GM19467 (cell line): ENCODE measurements around the gene SLIT2.
A peak's percentile ranks its signal among the peaks of the same experiment; 100 is the strongest.

Source experiments
- ATAC-seq: cut with Tn5 transposase; IDR thresholded peaks from one replicate; pipeline ENCODE4 v1.9.1; 2021; ENCODE audit warnings: mild to moderate bottlenecking, moderate library complexity; ENCODE audit not compliant: unreplicated experiment

Gene SLIT2, protein sequence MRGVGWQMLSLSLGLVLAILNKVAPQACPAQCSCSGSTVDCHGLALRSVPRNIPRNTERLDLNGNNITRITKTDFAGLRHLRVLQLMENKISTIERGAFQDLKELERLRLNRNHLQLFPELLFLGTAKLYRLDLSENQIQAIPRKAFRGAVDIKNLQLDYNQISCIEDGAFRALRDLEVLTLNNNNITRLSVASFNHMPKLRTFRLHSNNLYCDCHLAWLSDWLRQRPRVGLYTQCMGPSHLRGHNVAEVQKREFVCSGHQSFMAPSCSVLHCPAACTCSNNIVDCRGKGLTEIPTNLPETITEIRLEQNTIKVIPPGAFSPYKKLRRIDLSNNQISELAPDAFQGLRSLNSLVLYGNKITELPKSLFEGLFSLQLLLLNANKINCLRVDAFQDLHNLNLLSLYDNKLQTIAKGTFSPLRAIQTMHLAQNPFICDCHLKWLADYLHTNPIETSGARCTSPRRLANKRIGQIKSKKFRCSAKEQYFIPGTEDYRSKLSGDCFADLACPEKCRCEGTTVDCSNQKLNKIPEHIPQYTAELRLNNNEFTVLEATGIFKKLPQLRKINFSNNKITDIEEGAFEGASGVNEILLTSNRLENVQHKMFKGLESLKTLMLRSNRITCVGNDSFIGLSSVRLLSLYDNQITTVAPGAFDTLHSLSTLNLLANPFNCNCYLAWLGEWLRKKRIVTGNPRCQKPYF (N-terminal part only)

DNA sequence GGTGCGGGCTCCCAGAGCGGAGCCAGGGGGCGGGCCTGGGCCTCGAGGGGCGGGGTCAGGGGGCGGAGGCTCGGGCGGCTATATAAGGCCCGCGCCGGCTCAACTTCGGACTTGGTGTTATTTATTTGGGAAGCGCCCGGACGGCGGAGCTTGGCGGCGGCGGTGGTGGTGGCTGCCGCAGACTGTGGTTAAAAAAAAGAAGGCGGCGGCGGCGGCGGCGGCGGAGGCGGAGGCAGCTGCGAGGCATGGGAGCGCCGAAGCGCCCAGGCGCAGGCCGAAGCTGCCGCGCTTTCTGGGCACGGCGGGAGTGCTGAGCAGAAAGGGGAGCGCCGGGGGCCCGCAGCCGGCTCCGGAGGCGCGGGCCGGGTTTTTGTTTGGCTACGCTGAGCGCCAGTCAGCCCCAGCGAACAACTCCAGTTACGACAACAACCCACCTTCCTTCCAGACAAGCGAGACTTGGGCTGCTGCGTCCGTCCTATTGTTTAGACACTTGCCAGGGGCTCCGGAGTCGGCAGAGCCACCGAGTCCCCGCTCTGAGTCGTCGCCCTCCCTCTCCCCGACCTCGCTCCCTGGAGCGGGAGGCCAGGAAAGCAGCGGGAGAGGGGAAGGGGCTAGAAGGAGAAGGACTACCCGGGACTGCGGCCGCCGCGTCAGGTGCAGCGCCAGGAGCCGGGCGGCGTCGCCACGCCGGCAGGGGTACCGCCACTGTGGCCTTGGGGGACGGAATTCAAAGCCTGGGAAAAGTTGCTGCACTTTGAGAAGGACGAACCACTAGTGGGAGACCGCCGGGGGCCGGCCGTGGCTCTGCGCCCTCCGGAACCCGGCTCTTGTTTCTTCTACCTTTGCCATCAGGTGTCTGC is at the start of gene SLIT2:
Gene SLIT2 (plus strand): TSS at position 110 of the 860 bp plus-strand sequence. CDS start 1,911 bp downstream, outside the sequence.
- peak; percentile 63 for ATAC-seq

DNA sequence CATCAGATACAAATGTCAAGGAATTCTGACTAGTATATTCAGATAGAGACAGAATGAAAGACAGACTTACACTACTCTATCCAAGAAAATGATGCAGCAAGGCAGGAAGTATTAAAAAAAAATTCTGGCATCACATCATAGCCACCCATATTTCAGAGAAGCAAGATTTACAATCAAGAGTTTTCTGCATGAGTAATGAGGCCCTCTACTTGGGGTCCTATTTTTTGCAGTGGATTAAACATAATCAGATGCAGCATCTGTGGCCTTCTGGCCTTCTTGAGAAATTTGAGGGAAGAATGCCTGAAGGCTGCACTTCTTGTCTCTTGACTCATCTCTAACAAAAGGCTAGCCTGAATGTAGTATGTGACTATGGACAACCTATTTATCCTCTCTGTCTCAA is 48.2 kb upstream of the SLIT2 start:
- ATAC-seq: no peak

DNA sequence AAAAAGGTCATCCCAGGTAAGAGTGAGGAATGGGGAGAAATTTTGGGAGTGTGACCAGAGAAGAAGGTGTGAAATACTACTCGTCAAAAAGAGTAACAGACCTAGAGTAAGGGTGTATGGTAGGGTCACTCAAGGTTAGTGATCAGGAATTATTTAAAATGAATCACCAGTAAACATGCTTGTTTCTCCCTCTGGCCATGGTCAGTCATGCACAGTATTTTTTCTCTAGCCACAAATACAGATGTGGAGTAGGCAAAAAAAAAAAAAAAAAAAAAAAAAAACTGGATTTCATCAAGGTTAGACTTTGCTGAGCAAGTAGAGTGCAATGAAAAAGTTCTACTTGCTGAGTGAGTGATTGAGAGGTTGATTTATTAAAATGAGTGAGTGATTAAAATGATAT is 34.2 kb upstream of the SLIT2 start:
- ATAC-seq: no peak

DNA sequence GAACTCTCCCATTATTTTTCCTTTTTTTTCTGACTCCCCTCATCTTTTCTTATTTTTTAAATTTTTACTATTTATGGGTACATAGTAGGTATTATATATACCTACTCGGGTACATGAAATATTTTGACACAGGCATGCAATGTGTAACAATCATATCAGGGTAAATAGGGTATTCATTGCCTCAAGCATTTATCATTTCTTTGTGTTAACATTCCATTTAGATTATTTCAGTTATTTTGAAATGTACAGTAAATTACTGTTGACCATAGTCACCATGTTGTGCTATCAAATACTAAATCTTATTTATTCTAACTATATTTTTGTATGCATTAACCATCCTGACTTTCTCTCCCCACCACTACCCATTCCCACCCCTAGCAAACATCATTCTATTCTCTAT is 33.8 kb upstream of the SLIT2 start:
- ATAC-seq: no peak

DNA sequence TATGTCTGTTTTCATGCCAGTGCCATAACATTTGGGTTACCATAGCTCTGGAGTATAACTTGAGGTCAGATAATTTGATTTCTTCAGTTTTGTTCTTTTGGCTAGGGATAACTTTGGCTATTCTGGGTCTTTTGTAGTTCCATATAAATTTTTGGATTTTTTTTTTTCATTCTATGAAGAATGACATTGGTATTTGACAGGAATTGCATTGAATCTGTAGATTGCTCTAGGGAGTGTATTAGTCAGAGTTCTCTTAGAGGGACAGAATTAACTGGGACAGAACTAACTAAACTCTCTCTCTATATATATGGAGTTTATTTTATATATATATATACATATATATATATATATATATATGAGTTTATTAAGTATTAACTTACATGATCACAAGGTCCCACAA is 32.2 kb upstream of the SLIT2 start:
- no peak for ATAC-seq

DNA sequence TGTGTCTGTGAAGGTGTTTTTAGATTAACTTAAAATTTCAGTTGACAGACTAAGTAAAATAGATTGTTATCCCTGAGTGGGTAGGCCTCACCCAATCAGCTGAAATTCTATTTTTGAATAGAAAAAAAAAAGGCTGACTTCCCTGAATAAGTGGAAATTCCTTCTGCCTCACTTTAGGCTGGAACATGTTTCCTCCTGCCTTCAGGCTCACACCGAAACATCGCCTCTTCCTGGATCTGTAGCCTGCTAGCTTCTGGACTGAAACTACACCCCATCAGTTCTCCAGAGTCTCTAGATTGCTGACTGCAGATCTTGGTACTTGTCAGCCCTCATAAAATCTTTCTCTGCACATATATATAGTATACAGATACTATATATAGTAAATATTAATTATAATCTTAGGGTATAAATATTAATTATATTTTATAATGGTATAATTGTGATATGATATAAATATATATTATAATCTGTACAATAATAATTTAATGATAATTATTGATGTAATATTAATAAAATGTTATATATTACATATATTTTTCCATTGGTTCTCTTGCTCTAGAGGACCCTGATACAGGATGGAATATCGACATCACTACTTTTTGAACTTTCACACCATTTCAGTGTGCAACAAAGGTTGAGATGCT is 13.7 kb upstream of the SLIT2 start:
- ATAC-seq: no peak

DNA sequence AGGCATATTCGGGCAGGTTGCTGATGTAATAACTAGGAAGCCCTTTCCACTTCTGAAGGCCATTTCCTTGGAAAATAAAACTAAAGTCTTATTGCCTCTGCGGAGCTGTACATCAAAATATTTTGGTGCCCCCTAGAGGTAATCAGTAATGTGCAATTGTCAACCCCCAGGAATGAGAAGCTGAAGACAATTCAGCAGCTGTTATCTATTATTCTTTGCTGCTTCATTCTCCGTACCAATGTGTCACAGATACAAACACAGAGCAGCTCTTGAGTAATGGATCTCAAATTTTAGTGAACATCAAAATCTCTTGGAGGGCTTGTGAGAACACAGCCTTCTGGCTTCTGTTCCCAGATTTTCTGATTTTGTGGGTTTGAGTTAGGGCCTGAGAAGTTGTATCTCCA is 3.5 kb upstream of the SLIT2 start:
- ATAC-seq: no peak

DNA sequence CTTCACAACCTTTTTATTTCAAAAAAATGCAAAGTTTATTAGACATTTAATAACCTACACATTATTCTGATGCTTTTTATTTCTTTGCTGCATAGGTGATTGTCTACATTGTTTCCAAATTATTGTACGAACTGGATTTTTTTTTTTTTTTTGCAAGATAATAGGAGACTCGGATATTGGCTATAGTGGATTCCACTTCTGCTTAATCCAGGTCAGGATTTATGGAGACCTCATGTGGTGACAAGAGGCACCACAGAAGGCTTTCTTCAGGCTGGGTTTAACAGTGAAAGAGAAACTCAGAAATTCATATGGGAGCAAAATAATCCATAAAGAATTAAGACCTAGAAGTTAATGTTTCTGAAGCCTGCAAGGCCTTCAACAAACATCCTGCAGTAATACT is 2.4 kb upstream of the SLIT2 start:
- ATAC-seq: no peak

DNA sequence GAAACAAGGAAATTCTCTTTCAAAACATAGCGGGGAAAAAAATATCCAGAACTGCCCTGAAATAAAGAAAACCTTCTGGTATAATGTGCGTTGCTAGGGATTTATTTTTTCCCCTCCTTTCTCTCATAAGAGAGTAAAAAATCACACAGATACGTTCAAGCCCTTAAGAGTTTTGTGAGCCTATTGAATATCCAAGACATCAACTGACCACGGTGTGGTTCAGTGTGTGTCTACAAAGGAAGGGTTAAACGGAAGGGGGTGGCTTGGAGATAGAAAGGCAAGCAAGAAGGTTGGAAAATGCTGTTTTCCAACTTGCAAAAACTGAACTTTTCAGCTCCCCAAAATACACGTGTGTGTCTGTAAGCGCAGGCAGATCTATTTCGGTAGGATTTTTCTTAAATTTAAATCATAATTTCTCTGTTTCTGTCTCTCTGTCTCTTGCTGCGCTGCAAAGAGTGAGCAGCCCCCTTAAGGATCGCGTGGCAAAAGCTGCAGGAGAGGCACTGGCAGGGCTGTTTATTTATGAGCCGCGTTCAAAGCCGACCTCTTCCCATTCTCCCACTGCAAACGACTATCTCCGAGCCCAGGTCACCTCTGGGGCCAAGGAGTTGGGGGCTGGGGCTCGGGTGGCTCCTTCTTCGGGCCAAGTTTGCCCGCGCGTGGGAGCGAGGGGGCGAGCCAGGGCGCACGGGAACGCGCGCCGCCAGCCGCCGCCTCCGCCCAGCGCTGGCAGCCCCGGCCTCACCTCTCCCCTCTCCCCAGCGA is 492 bp upstream of the SLIT2 start:
- peak; percentile 12 for ATAC-seq

DNA sequence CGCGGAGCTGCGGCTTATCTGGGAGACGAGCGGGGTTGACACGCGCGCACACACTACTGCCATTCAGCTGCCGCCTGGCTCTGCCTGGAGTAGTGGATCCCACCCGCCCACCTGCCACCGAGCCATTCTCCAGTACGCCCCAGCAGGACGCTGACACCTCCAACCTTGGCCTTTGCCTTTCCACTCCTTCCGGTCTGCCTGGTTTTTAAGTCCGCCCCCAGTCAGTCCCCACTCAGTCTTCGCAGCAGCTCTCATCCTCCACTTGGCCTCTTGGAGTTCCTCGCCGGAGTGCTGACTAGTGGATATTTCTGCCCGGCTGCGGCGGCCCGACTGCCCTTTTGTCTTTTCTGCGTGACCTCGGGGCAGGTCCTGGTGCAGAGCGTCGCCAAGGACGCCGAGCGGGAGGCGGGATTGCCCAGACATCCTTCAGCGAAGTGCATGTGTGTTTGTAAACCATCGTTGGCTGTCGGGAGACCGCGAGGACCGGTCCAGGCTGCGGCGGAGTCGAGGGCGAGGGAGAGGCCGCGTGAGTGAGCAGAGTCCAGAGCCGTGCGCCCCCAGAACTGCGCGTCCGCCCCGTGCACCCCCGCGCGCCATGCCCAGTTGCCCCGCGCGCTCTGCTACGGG is 1.1 kb downstream of the SLIT2 start:
- ATAC-seq: no peak

DNA sequence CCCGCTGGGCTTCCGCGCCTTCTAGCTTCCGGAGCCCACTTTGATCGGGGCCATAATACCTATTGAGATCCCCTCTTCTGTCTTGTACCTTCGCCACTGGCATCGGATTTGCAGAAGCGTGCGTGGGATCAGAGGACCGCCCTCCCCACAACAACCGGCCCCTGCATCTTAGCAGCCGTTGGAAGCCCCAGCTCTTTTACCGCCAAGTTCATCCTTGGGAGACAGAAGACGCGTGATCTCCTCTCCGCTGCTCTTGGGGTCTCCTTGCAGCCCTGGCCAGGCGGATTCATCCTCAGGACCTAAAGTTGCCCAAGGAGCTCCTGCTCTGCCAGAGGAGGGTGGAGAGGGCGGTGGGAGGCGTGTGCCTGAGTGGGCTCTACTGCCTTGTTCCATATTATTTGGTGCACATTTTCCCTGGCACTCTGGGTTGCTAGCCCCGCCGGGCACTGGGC is 1.6 kb downstream of the SLIT2 start:
- no peak for ATAC-seq

DNA sequence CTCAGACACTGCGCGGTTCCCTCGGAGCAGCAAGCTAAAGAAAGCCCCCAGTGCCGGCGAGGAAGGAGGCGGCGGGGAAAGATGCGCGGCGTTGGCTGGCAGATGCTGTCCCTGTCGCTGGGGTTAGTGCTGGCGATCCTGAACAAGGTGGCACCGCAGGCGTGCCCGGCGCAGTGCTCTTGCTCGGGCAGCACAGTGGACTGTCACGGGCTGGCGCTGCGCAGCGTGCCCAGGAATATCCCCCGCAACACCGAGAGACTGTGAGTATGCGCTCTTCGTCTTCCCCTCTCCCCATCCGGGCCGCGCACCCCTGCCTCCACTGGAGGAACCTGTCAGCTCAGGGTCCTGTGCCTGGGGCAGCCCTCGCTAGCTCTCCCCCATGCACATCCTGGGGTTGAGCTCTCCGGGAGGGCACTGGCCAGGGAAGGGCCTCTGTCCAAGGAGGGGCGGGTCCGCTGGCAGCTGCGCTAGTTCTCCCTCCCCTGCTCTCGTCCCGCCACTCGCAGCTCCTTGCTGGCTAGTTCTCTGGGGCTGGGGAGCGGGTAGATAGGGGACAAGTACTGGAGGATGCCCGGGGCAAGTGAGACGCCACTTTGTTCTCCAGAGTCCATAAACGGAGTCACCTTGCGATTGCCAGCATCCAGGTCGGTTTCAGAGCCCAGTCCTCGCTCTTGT is 2.2 kb downstream of the SLIT2 start:
- no peak for ATAC-seq

DNA sequence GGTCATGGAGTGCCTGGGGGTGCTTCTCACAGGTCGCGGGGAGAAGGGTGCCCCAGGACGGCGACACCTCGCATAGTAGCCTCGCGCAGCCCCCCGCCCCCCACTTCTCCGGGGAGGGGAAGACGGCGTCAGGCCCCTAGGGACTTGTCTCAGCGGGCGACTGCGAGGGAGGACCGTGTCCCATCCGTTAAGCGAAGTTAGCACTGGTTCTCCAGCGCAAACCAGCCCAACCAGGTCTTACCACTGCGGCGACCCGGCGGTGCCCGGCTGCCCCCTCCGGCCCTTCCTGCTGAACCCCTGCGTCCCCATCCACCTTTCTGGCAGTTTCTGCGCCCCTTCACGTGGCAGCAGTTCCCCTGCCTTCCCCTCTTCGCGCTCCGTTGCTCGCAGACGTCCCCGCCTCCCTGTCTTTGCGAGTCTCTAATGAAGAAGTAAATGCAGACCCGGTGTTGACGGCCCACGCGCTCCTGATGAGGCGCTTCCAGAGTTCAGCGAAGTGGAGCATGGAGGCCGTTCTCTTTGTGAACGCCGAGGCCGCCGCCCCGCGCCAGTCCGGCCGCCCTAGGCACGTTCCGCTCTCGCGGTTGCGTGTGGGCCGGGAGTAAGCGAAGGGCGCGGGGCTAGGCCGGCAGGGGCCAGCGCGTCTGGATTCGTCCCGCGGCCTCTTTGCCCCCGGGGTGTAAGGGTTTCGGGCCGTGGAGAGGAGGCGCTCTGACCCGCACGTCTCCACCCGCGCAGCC is 3.0 kb downstream of the SLIT2 start:
- no peak for ATAC-seq

DNA sequence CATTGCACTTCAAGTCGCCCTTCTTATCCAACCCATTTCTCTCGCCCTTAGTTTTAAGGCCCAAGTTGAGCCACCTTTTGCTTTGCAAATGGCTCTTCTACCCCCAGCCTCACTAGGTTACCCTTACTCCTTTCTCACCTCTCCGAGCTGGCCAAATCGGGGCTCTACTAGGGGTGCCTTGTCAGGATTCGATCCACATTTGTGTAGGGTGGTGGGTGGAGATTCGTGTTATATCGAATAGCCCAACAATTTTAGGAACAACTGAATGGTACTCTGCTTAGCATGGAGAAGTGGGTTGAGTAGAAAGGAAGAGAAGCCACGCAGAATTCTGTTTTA is 3.5 kb downstream of the SLIT2 start:
- ATAC-seq: no peak

DNA sequence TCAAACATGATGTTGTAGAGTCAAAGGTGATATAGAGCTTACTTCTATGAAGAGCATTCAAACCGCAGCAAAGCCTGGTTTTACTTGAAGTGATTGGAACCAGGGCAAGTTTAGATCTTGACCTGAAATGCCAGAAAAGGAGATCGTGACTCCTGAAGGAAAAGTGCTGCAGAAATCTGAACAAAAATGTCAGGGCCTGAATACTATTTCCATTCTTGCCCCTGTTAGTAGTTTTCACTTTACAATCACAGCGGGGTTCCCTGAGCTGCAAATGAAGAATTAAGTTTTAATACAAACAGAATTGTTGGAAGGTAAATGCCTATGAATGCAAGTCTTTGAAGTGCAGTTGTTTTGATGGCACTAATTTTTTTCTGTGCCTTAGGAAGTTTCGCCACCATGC is 4.1 kb downstream of the SLIT2 start:
- ATAC-seq: no peak

DNA sequence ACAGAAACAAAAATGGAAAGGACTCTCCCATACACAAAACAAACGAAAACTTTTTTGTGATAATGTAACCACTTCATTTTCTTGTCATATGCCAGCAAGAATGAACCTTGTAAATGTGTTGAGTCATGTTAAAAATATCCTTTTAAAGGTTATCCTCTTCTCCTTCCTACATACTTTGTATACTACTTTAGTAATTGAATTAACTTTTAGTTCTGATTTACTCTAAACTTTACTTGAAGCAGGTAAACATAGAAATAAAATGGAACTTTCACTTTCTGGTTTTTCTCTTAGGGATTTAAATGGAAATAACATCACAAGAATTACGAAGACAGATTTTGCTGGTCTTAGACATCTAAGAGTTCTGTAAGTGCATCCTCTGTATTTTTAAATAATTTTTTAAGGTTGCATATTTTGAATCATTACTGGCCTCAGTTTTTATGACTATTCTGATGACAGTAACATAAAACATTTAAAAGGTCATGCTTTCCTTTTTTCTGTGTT is 4.7 kb downstream of the SLIT2 start:
- no peak for ATAC-seq

DNA sequence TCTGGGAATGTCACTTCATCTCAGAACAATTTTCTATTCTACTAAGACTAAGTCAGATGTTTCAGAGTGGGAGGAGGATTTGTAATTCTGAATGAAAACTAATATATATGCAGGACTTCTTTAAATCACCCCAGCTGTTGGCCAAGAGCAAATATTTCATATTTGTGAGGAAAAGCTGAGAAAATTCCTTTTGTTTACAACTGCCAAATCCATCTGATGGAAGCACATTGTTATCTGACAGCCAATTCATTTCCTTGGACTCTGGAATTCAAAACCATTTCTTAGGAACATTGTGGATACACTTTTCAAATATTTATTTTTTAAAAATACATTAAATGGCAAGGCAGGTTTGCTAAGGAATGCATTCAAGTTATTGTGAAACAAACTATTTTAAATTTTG is 8.0 kb downstream of the SLIT2 start:
- ATAC-seq: no peak

DNA sequence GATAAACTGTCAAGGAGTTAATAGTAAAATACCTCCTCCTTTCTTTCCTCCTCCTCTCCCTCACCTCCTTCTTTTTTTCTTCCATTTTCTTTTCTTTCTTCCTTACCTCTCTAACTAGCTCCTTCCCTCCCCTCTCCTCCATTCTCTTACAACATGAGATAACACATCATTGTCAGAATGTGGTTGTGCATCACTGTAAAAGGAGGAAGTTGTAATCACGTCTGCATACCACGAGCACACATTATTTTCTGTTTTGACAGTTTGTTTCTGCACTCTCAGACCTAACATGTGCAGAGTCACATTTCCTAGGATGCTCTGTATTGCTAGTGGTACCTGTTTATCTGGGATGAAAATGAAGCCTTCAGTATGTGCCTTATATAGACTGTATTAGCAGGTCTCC is 9.1 kb downstream of the SLIT2 start:
- no peak for ATAC-seq
